Measurements from ENCODE around the gene PRSS27. TPM values are rescaled to one million over a fixed set of nuclear protein-coding genes. Genes with fewer than 3 reads are reported as not detected.

The PRSS27 gene
- polyA plus RNA-seq, 1 of the 3 experiments (the other 2 are of a cell fraction): 7.7 TPM

GRCh38 chr16:2761886-2762583, 42.0 kb upstream of the PRSS27 start:
- Histone ChIP-seq H3K9me3 (no peaks in the 10 kb centered on the region), H3K27ac (ENCODE audit: low read depth in 2 of 2, low read length in 1 of 2) (no peak overlapping the region), H3K27me3 (ENCODE audit: insufficient read depth) (no peaks in the 10 kb centered on the region), H4K20me1 (ENCODE audit: insufficient read depth) (peaks cover 84% of the 10 kb centered on the region), H2AFZ (ENCODE audit: low read depth) (no peak overlapping the region), H3K9me2 (no peaks in the 10 kb centered on the region), H3F3A (replicated peaks; ENCODE audit: insufficient read depth) (peaks cover 16% of the 10 kb centered on the region), H3K4me2 (no peak overlapping the region), H3K36me3 (replicated peaks in 1 of 2; ENCODE audit: control insufficient read depth in 1 of 2, insufficient read depth in 2 of 2, low read length in 1 of 2) (peaks cover 88 to 99% of the 10 kb centered on the region in 2 experiments), H3K4me1 (ENCODE audit: control insufficient read depth in 1 of 2, insufficient read depth in 2 of 2, low read depth in 1 of 2, low read length in 1 of 2) (no peaks in the 10 kb centered on the region), H3K4me3 (ENCODE audit: low read depth in 2 of 2, low read length in 1 of 2) (no peak overlapping the region; a peak in 1 of 4 replicates), H3K79me2 (ENCODE audit: insufficient read depth) (peaks cover 99% of the 10 kb centered on the region), H3K9ac (no peak overlapping the region)
- ChIA-PET POLR2A (no interaction called here), CTCF (interaction anchor here (0.7 to 1.6 kb wide), 2 partner anchors 10 to 13 kb away, joined by 3 to 4 read pairs; no protein-coding TSS in a partner anchor)
- no peak for DNase-seq
- TF ChIP-seq USF1 (IDR thresholded peaks at IDR 0.05; ENCODE audit: borderline replicate concordance, low read depth) (no peak), ZBTB33 (IDR thresholded peaks at IDR 0.05; ENCODE audit: borderline replicate concordance, low read depth) (no peak), YY1 (IDR thresholded peaks at IDR 0.05; ENCODE audit: low read depth) (no peak), SIN3A (IDR thresholded peaks at IDR 0.05; ENCODE audit: borderline replicate concordance, low read depth, low read length) (no peak)
- whole genome bisulfite sequencing (ENCODE audit: low lambda C conversion rate): 96% methylated on average over 37 of the region's 42 CpGs

- H3K27ac ChIP-seq (ENCODE audit: low read depth in 2 of 2, low read length in 1 of 2): no peak overlapping the region
- H3K79me2 ChIP-seq (ENCODE audit: insufficient read depth): peaks cover 99% of the 10 kb centered on the region
- H3F3A ChIP-seq (replicated peaks; ENCODE audit: insufficient read depth): peaks cover 16% of the 10 kb centered on the region
- ChIA-PET CTCF (no interaction called here), POLR2A (no interaction called here)
- no peak for DNase-seq
- H3K4me3 ChIP-seq (ENCODE audit: low read depth in 2 of 2, low read length in 1 of 2): no peak overlapping the region; a peak in 1 of 4 replicates
- peaks cover 92 to 99% of the 10 kb centered on the region in 2 experiments for H3K36me3 ChIP-seq (replicated peaks in 1 of 2; ENCODE audit: control insufficient read depth in 1 of 2, insufficient read depth in 2 of 2, low read length in 1 of 2)
- no peaks in the 10 kb centered on the region for H3K4me1 ChIP-seq (ENCODE audit: control insufficient read depth in 1 of 2, insufficient read depth in 2 of 2, low read depth in 1 of 2, low read length in 1 of 2)
- no peaks in the 10 kb centered on the region for H3K27me3 ChIP-seq (ENCODE audit: insufficient read depth)
- 98% methylated on average over 10 of the region's 10 CpGs for WGBS (ENCODE audit: low lambda C conversion rate)
- peaks cover 84% of the 10 kb centered on the region for H4K20me1 ChIP-seq (ENCODE audit: insufficient read depth)
- H3K9me2 ChIP-seq: no peaks in the 10 kb centered on the region
- no peaks in the 10 kb centered on the region for H3K9me3 ChIP-seq
- H3K4me2 ChIP-seq: no peak overlapping the region
- no peak overlapping the region for H2AFZ ChIP-seq (ENCODE audit: low read depth)
- H3K9ac ChIP-seq: no peak overlapping the region
- TF ChIP-seq RXRA (IDR thresholded peaks at IDR 0.05; ENCODE audit: borderline replicate concordance, low read depth) (no peak), RCOR1 (IDR thresholded peaks at IDR 0.05; ENCODE audit: low read length) (no peak), NRF1 (IDR thresholded peaks at IDR 0.05; ENCODE audit: low read depth, low read length) (no peak), ZBTB33 (IDR thresholded peaks at IDR 0.05; ENCODE audit: borderline replicate concordance, low read depth) (no peak), SIN3A (IDR thresholded peaks at IDR 0.05; ENCODE audit: borderline replicate concordance, low read depth, low read length) (no peak), YY1 (IDR thresholded peaks at IDR 0.05; ENCODE audit: low read depth) (no peak), JUND (IDR thresholded peaks at IDR 0.05) (no peak), TEAD4 (IDR thresholded peaks at IDR 0.05; ENCODE audit: borderline replicate concordance, insufficient read depth) (no peak), IRF3 (IDR thresholded peaks at IDR 0.05; ENCODE audit: low read depth, low read length) (no peak), USF1 (IDR thresholded peaks at IDR 0.05; ENCODE audit: borderline replicate concordance, low read depth) (no peak), MAX (IDR thresholded peaks at IDR 0.05; ENCODE audit: low read depth) (no peak), MXI1 (IDR thresholded peaks at IDR 0.05; ENCODE audit: low read depth, low read length) (no peak), NFIC (IDR thresholded peaks at IDR 0.05; ENCODE audit: borderline replicate concordance) (no peak), PBX3 (IDR thresholded peaks at IDR 0.05) (no peak), TAF1 (IDR thresholded peaks at IDR 0.05; ENCODE audit: borderline replicate concordance, low read depth, low read length) (no peak)
Measured at GRCh38 chr16:2761472-2761871, 41.4 kb upstream of the PRSS27 start.
